Stomach (tissue), 4 donors: ENCODE measurements around the gene CHCHD6.

Experiments used
- EP300 ChIP-seq: sonication (generic); formaldehyde crosslinking; IDR thresholded peaks from one replicate; pipeline ENCODE4 v1.6.1; 2017; ENCODE audit warnings: antibody characterized with exemption
- POLR2AphosphoS5 ChIP-seq, 3 donors: sonication (generic); formaldehyde crosslinking; IDR thresholded peaks; one replicate each; pipeline ENCODE4 v1.6.1; 2016; ENCODE audit warnings: antibody characterized with exemption in 3 of 3
- TF ChIP-seq, protein P1 (sequence below), 7 experiments: fragments of 450-650 bp in 4 of 7; fragments of 200-600 bp in 3 of 7; sonication (generic) in 3 of 7; IDR thresholded peaks; one replicate each; pipeline ENCODE4 v1.5.1; 2016 to 2019; ENCODE audit warnings: antibody characterized with exemption in 7 of 7, control low read depth in 2 of 7, mild to moderate bottlenecking in 1 of 7

DNA sequence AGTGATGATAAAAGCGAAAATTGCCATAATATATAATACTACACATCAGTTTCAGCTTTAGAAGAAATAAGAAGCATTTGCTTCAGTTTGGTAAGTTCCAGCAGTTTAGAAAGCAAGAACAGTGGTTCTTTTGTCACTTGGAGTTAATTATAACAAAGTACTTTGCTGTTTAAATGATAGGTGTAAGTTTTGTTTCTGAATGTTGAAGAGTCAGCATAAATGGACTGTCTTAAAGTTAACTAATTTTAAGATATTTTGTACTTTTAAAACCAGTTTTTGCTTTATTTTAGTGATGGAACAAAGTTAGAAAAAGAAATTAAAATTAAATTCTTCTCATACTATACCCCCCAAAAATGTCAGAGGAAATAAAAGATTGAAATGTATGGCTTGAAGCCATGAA is 24.6 kb downstream of the CHCHD6 start:
- TF ChIP-seq POLR2AphosphoS5 (IDR thresholded peaks at IDR 0.05), result no peak
- TF ChIP-seq, protein P1, sequence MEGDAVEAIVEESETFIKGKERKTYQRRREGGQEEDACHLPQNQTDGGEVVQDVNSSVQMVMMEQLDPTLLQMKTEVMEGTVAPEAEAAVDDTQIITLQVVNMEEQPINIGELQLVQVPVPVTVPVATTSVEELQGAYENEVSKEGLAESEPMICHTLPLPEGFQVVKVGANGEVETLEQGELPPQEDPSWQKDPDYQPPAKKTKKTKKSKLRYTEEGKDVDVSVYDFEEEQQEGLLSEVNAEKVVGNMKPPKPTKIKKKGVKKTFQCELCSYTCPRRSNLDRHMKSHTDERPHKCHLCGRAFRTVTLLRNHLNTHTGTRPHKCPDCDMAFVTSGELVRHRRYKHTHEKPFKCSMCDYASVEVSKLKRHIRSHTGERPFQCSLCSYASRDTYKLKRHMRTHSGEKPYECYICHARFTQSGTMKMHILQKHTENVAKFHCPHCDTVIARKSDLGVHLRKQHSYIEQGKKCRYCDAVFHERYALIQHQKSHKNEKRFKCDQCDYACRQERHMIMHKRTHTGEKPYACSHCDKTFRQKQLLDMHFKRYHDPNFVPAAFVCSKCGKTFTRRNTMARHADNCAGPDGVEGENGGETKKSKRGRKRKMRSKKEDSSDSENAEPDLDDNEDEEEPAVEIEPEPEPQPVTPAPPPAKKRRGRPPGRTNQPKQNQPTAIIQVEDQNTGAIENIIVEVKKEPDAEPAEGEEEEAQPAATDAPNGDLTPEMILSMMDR (IDR thresholded peaks at IDR 0.05), result no peak
- TF ChIP-seq EP300, result no peak
